Endothelial cell of umbilical vein (primary cell): ENCODE data around the gene IQGAP3.

Experiments used
- CTCF ChIP-seq, 2 donors: IDR thresholded peaks; 1 replicate in 1 of 2; 2 replicates in 1 of 2; pipeline ENCODE4 v1.5.1; 2011; ENCODE audit warnings: low read length in 2 of 2, mild to moderate bottlenecking in 2 of 2, moderate library complexity in 2 of 2, control low read depth in 1 of 2, inconsistent platforms in 1 of 2, low read depth in 1 of 2; ENCODE audit not compliant: insufficient read depth in 1 of 2; ENCODE audit errors: extremely low read depth in 1 of 2
- JUN ChIP-seq: IDR thresholded peaks from 2 replicates; pipeline ENCODE4 v1.6.1; 2011; ENCODE audit warnings: borderline replicate concordance, low read depth; ENCODE audit not compliant: insufficient read length, insufficient read depth
- MAX ChIP-seq: IDR thresholded peaks from 2 replicates; pipeline ENCODE4 v1.6.1; 2011; ENCODE audit not compliant: insufficient read depth, insufficient read length
- POLR2A ChIP-seq: IDR thresholded peaks from 2 replicates; pipeline ENCODE4 v1.6.1; 2012; ENCODE audit warnings: low read depth, mild to moderate bottlenecking, control low read depth, low read length
- POLR2AphosphoS5 ChIP-seq: IDR thresholded peaks from 2 replicates; pipeline ENCODE4 v1.6.1; 2012; ENCODE audit warnings: low read depth, mild to moderate bottlenecking, control low read depth, low read length, moderate library complexity; ENCODE audit not compliant: insufficient read depth

DNA sequence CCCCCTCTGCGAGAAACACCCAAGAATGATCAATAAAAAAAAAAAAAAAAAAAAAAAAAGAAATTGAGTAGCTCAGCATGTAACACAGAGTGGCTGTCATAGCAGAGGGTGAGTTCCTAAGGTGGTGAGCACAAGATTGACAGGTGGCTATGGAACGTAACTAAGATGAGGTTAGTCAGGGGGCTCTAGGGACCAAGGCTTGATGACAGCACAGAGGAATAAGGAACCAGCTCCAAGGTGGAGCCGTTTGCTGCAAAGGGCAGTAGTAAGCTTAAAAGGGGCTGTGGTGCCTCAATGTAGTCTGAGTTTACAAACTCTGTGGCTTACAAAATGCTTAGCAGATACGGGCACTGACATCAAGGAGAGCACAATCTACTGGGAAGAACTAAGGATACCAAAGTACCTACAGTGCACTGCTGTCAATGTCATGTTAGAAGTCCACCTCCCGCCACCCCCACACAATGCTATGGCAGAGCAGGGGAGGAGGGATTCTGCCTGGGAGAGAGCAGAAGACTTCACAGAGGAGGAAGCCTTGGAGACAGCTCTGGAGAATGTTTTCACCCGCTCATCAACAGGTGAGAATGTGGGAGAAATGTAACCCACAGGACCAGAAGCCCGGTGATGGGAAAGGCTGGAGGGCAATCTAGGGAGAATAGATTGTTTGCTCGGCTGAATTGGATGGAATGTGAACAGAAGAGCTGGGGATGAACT is 13.1 kb downstream of the IQGAP3 start:
- no peak for TF ChIP-seq POLR2A
- TF ChIP-seq CTCF (IDR thresholded peaks at IDR 0.05; ENCODE audit: extremely low read depth in 1 of 2, insufficient read depth in 1 of 2, low read depth in 1 of 2, low read length in 2 of 2), result no peak
- TF ChIP-seq POLR2AphosphoS5, result no peak
- TF ChIP-seq MAX, result no peak
- TF ChIP-seq JUN, result no peak
